ENCODE measurements around the gene PPM1N. TPM values are rescaled to one million over a fixed set of nuclear protein-coding genes. Genes with fewer than 3 reads are reported as not detected.
A peak's percentile ranks its signal among the peaks of the same experiment; 100 is the strongest.

PPM1N gene
- total and polyA plus RNA-seq, 3 donors from 2014 or later = 1.9 to 3.4 (median 2.3) TPM

GRCh38 chr19:45477713-45478453, 20.4 kb upstream of the PPM1N start:
- no peak for DNase-seq
- WGBS, 2 donors = 4 to 5% methylated on average over 12 of the region's 12 CpGs
- Histone ChIP-seq H3K4me1 (no peaks in the 10 kb centered on the region), H3K4me3 (peak overlapping the region; percentile 59 to 60), H3K27me3 (no peaks in the 10 kb centered on the region), H3K36me3 (ENCODE audit: low read depth, missing control alignments) (no peaks in the 10 kb centered on the region), H3K9me3 (no peaks in the 10 kb centered on the region), H3K27ac (peak overlapping the region; percentile 91 to 99)
- no peak for TF ChIP-seq POLR2A (IDR thresholded peaks at IDR 0.05)
- TF ChIP-seq, protein P1, sequence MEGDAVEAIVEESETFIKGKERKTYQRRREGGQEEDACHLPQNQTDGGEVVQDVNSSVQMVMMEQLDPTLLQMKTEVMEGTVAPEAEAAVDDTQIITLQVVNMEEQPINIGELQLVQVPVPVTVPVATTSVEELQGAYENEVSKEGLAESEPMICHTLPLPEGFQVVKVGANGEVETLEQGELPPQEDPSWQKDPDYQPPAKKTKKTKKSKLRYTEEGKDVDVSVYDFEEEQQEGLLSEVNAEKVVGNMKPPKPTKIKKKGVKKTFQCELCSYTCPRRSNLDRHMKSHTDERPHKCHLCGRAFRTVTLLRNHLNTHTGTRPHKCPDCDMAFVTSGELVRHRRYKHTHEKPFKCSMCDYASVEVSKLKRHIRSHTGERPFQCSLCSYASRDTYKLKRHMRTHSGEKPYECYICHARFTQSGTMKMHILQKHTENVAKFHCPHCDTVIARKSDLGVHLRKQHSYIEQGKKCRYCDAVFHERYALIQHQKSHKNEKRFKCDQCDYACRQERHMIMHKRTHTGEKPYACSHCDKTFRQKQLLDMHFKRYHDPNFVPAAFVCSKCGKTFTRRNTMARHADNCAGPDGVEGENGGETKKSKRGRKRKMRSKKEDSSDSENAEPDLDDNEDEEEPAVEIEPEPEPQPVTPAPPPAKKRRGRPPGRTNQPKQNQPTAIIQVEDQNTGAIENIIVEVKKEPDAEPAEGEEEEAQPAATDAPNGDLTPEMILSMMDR (IDR thresholded peaks at IDR 0.05) = no peak
- intact Hi-C loops (cut with DNase I; ENCODE audit: low total_unique reads) = loop anchor here (2.0 kb wide), 1 partner anchor 39 kb away; no protein-coding TSS in a partner anchor

- DNase-seq = peak; percentile 91
- 0 to 1% methylated on average over 38 to 39 of the region's 39 CpGs for WGBS, 2 donors
These were observed 19.6 kb upstream of the PPM1N start for GRCh38 chr19:45478454-45479238.

DNA sequence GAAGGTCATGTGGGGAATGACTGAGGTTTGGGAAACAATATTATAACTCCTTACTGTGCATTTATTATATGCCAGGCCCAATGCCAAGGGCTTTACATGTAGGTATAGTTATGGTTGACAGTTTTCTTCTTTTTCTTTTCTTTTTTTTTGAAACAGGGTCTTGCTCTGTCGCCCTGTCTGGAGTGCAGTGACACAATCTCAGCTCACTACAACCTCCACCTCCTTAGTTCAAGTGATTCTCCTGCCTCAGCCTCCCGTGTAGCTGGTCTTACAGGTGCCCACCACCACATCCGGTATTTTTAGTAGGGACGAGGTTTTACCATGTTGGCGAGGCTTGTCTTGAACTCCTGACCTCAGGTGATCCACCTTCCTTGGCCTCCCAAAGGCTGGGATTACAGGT, 15.2 kb upstream of the PPM1N start:
- peaks cover 5% of the 10 kb centered on the region for H3K4me1 ChIP-seq
- no peak for DNase-seq
- WGBS, 2 donors = 92 to 94% methylated on average over 5 of the region's 5 CpGs
- H3K27ac ChIP-seq = no peak overlapping the region
- H3K4me3 ChIP-seq = no peak overlapping the region
- intact Hi-C loops (cut with DNase I; ENCODE audit: low total_unique reads) = no loop called here
- TF ChIP-seq, protein P1 (IDR thresholded peaks at IDR 0.05) = no peak
- no peak for TF ChIP-seq POLR2A (IDR thresholded peaks at IDR 0.05)
- H3K9me3 ChIP-seq = no peaks in the 10 kb centered on the region
- no peaks in the 10 kb centered on the region for H3K27me3 ChIP-seq
- no peaks in the 10 kb centered on the region for H3K36me3 ChIP-seq (ENCODE audit: low read depth, missing control alignments)

More at GRCh38 chr19:45478454-45479238, 19.6 kb upstream of the PPM1N start:
- no peaks in the 10 kb centered on the region for H3K4me1 ChIP-seq
- H3K27ac ChIP-seq = peak overlapping the region; percentile 91 to 99
- intact Hi-C loops (cut with DNase I; ENCODE audit: low total_unique reads) = loop anchor here (2.0 kb wide), 1 partner anchor 40 kb away; no protein-coding TSS in a partner anchor
- H3K4me3 ChIP-seq = peak overlapping the region; percentile 59 to 60
- TF ChIP-seq, protein P1 (IDR thresholded peaks at IDR 0.05) = peak; percentile 95 to 98 (median 97)
- no peak for TF ChIP-seq POLR2A (IDR thresholded peaks at IDR 0.05)
- H3K36me3 ChIP-seq (ENCODE audit: low read depth, missing control alignments) = no peaks in the 10 kb centered on the region
- H3K27me3 ChIP-seq = no peaks in the 10 kb centered on the region
- no peaks in the 10 kb centered on the region for H3K9me3 ChIP-seq

DNA sequence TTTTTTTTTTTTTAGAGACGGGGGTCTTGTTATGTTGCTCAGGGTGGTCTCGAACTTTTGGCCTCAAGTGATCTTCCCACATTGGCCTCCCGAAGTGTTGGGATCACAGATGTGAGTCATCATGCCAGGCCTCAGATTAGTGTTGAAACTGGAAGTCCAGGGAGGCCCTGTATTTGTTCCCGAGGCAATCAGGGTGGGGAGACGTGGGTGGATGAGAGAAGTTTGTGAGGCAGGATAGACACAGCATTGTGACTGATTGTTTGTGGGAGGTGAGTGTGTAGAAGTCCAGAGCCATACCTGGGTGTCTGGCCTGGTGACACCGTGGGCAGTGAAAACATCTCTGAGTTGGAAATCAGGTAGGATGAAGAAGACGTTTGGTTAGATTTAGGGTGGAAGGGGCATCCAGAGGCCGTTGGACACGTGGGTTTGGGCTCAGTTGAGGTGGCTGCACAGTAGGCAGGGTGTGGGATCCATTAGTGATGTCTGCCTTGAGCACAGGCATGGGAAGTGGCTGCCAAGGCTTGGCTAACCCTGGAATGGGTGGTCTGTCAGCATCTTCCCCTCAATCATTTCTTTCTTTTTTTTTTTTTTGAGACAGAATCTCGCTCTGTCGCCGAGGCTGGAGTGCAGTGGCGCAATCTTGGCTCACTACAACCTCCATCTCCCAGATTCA, 13.8 kb upstream of the PPM1N start:
- peaks cover 5% of the 10 kb centered on the region for H3K4me1 ChIP-seq
- 54 to 69% methylated on average over 13 of the region's 13 CpGs for WGBS, 2 donors
- H3K27me3 ChIP-seq = no peaks in the 10 kb centered on the region
- peak overlapping the region in 1 of 2 donors; percentile 81 for H3K4me3 ChIP-seq
- intact Hi-C loops (cut with DNase I; ENCODE audit: low total_unique reads) = no loop called here
- no peaks in the 10 kb centered on the region for H3K9me3 ChIP-seq
- no peaks in the 10 kb centered on the region for H3K36me3 ChIP-seq (ENCODE audit: low read depth, missing control alignments)
- no peak for DNase-seq
- no peak for TF ChIP-seq POLR2A (IDR thresholded peaks at IDR 0.05)
- TF ChIP-seq, protein P1 (IDR thresholded peaks at IDR 0.05) = no peak
- no peak overlapping the region for H3K27ac ChIP-seq

Data from testis (tissue), 3 donors.